ENCODE data around the gene CIC. TPM values are rescaled to one million over a fixed set of nuclear protein-coding genes. Genes with fewer than 3 reads are reported as not detected.
A peak's percentile ranks its signal among the peaks of the same experiment; 100 is the strongest.

The CIC gene
- total and polyA plus RNA-seq, 2 of the 13 experiments (the other 11 are each of a cell fraction or from before 2014, with no cell fraction given): 5.9 to 8.0 TPM

DNA sequence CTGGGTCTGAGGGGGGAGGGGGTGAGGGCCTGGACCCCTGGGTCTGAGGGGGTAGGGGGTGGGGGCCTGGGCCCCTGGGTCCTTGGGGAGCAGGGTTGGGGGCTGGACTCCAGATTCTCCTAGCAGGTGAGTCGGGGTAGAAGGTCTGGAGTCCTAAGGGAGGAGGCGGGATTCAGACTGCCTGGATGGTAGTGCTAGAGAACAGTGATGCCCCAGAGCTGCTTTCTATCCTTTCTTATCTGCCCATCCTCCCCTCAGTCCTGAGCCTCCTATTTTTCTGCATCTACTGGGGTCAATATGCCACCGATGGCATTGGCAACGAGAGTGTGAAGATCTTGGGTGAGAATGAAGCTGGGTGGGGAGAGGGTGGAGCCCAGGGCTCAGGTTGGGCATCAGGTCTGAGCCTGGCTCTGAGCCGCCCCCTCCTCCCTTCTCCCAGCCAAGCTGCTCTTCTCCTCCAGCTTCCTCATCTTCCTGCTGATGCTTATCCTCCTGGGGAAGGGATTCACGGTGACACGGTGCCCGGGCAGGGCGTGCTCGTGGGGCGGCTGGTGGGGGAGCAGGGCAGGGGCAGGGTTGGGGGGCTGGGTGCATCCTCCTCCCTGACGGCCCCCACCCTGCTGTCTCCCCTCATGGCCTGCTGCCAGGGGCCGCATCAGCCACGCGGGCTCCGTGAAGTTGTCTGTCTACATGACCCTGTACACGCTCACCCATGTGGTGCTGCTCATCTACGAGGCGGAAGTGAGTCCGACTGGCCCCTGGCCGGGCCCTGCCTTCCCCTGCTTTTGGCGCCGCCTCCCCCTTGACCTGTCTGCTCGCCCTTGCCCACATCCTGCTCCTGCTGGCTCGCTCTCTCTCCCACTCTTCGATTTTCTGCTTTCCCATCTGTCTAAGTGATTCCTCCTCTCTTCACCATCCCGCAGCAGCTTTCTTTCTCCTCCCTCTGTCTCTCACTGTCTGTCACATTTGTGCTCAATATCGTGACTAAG, 47.5 kb downstream of the CIC start (continued):
- TF ChIP-seq NPAS2 (CRISPR knock-in tag; IDR thresholded peaks at IDR 0.05; ENCODE audit: borderline replicate concordance) (no peak), GABPA (IDR thresholded peaks at IDR 0.05; ENCODE audit: low read depth, low read length) (peak; percentile 50), GABPA (CRISPR knock-in tag; IDR thresholded peaks at IDR 0.05; ENCODE audit: low read depth) (peak; percentile 72), SMC3 (IDR thresholded peaks at IDR 0.05; ENCODE audit: low read length) (no peak), GABPB1 (CRISPR knock-in tag; IDR thresholded peaks at IDR 0.05) (peak; percentile 90), FOXK1 (CRISPR knock-in tag; IDR thresholded peaks at IDR 0.05; ENCODE audit: borderline replicate concordance, low read depth) (no peak; the same call in 1 of the 2 replicates), ZNF460 (CRISPR knock-in tag; IDR thresholded peaks at IDR 0.05; ENCODE audit: borderline replicate concordance) (no peak), ZFP1 (CRISPR knock-in tag; IDR thresholded peaks at IDR 0.05) (no peak), ZFP90 (CRISPR knock-in tag; IDR thresholded peaks at IDR 0.05; ENCODE audit: borderline replicate concordance) (no peak), ELF4 (CRISPR knock-in tag; IDR thresholded peaks at IDR 0.05; ENCODE audit: borderline replicate concordance) (no peak), TARDBP (CRISPR knock-in tag; IDR thresholded peaks at IDR 0.05) (no peak), ZKSCAN5 (CRISPR knock-in tag; IDR thresholded peaks at IDR 0.05) (no peak), SNAI1 (CRISPR knock-in tag; IDR thresholded peaks at IDR 0.05; ENCODE audit: borderline replicate concordance) (no peak), STAG1 (CRISPR knock-in tag; IDR thresholded peaks at IDR 0.05) (no peak), KAT8 (CRISPR knock-in tag; IDR thresholded peaks at IDR 0.05) (peak; percentile 52), ZNF672 (CRISPR knock-in tag; IDR thresholded peaks at IDR 0.05) (no peak), HHEX (CRISPR knock-in tag; IDR thresholded peaks at IDR 0.05) (no peak), TOE1 (CRISPR knock-in tag; IDR thresholded peaks at IDR 0.05) (no peak), ZNF326 (CRISPR knock-in tag; IDR thresholded peaks at IDR 0.05; ENCODE audit: borderline replicate concordance) (no peak), REXO4 (CRISPR knock-in tag; IDR thresholded peaks at IDR 0.05; ENCODE audit: borderline replicate concordance) (no peak)
- TF ChIP-seq, protein P1, sequence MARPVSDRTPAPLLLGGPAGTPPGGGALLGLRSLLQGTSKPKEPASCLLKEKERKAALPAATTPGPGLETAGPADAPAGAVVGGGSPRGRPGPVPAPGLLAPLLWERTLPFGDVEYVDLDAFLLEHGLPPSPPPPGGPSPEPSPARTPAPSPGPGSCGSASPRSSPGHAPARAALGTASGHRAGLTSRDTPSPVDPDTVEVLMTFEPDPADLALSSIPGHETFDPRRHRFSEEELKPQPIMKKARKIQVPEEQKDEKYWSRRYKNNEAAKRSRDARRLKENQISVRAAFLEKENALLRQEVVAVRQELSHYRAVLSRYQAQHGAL (CRISPR knock-in tag; IDR thresholded peaks at IDR 0.05; ENCODE audit: not compliant biosample characterization): no peak
- TF ChIP-seq, protein P2, sequence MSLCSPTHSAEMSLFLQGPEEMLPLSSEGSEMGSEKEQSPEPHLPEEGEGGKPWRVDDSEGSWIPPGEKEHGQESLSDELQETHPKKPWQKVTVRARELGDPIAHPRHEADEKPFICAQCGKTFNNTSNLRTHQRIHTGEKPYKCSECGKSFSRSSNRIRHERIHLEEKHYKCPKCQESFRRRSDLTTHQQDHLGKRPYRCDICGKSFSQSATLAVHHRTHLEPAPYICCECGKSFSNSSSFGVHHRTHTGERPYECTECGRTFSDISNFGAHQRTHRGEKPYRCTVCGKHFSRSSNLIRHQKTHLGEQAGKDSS (CRISPR knock-in tag; IDR thresholded peaks at IDR 0.05; ENCODE audit: borderline replicate concordance, low read depth): 0 out of 2 replicates have a peak, but pooled peaks have one; percentile 35
- TF ChIP-seq, protein P3, sequence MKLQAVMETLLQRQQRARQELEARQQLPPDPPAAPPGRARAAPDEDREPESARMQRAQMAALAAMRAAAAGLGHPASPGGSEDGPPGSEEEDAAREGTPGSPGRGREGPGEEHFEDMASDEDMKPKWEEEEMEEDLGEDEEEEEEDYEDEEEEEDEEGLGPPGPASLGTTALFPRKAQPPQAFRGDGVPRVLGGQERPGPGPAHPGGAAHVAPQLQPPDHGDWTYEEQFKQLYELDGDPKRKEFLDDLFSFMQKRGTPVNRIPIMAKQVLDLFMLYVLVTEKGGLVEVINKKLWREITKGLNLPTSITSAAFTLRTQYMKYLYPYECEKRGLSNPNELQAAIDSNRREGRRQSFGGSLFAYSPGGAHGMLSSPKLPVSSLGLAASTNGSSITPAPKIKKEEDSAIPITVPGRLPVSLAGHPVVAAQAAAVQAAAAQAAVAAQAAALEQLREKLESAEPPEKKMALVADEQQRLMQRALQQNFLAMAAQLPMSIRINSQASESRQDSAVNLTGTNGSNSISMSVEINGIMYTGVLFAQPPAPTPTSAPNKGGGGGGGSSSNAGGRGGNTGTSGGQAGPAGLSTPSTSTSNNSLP (IDR thresholded peaks at IDR 0.05; ENCODE audit: low read depth, low read length): no peak
- TF ChIP-seq, protein P4, sequence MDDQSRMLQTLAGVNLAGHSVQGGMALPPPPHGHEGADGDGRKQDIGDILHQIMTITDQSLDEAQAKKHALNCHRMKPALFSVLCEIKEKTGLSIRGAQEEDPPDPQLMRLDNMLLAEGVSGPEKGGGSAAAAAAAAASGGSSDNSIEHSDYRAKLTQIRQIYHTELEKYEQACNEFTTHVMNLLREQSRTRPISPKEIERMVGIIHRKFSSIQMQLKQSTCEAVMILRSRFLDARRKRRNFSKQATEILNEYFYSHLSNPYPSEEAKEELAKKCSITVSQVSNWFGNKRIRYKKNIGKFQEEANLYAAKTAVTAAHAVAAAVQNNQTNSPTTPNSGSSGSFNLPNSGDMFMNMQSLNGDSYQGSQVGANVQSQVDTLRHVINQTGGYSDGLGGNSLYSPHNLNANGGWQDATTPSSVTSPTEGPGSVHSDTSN (CRISPR knock-in tag; IDR thresholded peaks at IDR 0.05; ENCODE audit: borderline replicate concordance): no peak
